HuH-7 (cell line): ENCODE measurements around the gene SCN4B.

ENCODE experiments used
- DNase-seq: peaks from one replicate; pipeline ENCODE4 v3.0.0; 2011; ENCODE audit warnings: low spot score

Gene SCN4B

DNA sequence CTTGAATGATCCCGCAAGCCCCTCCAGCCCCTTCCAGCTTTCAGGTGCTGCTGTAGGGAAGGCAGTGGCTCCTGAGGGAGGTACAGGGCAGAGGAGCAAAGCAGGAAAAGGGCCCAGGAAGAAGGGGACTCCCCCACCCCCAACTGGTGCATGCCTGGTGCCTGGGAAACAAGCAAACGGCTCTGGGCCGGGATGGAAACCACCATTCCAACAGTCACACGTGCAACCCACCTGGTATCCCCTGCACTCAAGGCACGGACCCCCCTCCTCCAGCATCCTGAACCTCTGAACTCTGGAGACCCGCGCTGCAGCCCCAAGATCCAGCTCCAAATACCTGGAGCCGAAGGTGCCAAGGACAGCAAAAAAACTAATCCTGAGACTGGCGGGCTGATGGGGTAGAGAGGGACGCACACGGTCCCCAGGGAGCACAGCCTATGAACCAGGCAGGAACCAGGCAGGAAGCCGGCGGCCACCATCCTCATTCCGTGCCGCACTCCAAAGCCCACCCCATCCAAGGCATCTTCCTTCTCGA lies 537 bp downstream of the SCN4B start:
- DNase-seq = no peak

GRCh38 chr11:118151431-118151830 lies 1.2 kb downstream of the SCN4B start:
- no peak for DNase-seq

- no peak for DNase-seq
These were observed 3.1 kb downstream of the SCN4B start for GRCh38 chr11:118149493-118149892.

- DNase-seq = no peak
These were observed 3.8 kb downstream of the SCN4B start for GRCh38 chr11:118148856-118149255.

GRCh38 chr11:118148240-118148639 lies 4.4 kb downstream of the SCN4B start:
- DNase-seq = no peak

GRCh38 chr11:118147502-118147901 lies 5.1 kb downstream of the SCN4B start:
- DNase-seq = no peak

DNA sequence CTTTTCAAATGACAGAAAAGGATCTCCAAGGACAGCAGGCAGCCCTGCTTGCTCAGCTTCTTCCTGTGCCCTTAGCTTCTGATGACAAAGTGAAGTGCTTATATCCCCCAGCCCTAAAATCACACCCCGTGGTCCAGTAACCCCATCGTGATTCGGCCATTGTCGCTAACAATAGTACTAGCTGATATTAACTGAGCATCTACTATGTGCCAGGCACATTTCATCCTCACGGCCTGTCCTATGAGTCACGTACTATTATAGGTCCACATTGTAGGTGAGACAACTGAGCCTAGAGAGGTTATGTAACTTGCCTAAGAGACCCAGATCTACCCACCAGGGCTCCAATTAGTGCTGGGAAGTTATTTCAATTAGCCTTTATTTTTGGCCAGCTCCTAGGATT lies 6.1 kb downstream of the SCN4B start:
- no peak for DNase-seq

DNA sequence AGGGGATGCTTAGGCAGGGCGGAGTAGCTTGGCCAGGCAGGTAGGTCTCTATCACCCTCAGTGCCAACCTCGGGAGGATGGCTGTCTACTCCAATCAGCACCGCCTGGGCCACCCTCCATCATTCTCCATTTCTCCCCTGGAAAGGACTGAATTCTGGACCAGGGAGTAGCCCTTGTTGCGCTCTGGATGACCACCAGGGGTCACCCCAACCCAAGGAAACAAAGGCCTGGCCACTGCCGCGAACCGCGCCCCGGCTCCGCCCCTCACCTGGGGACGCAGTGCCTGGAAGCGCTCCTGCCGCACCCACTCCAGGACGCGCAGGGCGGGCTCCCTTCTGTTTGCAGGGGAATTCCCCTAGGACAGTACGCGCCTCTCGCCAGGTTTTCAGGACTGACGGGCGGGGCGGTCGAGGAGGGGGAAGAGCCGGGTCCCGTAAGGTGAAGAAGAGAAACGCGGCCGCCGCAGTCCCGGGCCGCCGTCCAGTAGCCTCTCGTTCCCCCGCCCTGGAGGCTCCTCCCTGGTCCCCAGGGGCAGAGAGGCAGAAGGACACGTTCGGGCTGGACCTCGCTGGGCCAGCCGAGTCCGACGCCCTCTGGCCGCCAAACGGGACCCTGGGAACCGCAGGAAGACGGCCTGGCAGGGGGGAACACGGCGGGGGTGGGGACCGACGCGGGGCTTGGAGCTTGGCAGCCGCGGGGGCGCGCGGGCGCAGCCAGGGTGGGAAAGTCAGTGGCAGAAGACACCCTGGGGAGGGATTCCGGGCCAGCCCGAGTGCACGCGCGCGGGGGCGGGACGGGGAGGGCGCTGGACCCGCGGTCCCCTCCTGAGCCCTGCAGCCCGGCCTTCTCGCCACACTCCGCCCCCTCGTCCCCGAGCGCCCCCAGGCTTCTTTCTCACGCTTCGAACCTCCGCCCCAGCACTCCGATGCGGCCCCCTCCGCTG lies 7.1 kb downstream of the SCN4B start:
- peak; percentile 97 for DNase-seq

DNA sequence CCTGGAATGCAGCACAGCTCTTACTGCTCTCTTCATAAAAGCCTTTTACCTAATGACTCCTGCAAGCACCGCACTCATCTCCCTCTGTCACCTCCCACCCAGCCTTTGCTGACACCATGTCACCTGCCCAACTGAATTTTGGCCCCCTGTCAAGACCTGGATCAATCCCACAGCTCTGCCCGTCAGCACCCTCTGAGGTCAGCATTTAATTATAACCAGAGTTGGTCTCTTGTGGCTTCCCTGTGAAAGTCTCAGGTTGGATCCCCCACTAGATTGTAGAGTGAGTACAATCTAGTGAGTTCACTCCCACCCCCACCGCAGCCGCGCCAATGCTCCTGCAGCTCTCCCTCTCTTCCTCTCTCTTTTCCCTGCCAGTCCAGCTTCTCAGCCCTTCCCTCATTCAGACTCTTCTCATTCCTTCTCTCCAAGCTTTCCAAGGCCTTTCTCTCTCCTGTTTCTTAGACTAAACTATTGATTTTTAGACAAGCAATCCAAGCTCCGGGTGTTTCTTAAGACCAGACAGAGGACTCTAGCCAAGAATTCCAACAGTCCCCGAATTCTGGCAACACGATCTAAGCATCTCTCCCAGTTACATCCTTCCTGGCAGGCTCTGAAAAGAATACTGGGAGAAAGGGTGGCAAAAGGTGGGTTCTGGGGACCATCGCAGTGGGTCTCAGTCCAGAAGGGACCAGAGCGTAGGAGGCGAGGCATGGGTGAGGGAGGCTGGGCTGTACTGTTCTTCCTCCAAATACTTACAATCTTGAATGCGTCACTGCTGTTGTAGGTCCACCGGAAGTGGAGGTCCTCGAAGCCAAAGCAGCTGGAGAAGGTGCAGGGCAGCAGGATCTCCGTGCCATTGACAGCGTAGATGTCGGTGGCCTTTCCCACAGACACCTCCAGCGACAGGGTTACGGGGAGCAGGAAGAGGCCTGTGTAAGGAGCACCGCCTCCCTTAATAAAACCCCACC lies 8.0 kb downstream of the SCN4B start:
- DNase-seq = no peak

GRCh38 chr11:118143661-118144185 lies 8.9 kb downstream of the SCN4B start:
- no peak for DNase-seq

GRCh38 chr11:118142809-118143208 lies 9.8 kb downstream of the SCN4B start:
- no peak for DNase-seq

DNA sequence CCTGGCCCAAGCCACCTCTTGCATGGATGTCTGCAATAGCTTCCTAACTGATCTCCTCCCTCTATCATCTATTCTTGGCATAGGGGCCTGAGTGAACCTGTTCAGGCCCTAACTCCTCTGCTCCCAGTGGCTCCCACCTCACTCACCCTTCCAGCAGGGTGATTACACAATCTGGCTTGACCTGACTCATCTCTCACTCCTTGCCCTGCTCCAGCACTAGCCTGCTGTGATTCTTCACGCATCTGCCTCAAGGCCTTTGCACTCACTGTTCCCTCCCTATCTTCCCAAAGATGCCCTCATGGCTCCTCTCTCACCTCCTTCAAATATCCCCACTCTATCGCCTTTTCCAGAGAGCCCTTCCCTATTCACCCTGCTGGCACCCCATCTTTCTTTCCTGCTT lies 10.5 kb downstream of the SCN4B start:
- no peak for DNase-seq

DNA sequence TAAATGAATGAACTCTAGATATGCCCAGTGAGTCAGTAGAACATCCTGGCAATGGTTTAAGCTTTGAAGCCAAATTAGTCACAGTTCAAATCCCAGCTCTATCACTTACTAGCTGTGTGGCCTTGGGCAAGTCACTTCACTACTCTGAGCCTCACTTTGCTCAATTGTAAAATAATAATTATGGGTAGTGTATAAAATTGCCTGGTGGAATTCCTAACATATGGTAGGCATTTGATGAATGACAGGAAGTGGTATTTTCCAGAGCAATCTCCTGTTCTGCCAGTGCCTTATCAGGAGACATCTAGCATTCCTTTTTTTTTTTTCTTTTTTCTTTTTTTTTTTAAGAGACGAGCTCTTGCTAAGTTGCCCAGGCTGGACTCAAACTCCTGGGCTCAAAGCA lies 13.0 kb downstream of the SCN4B start:
- no peak for DNase-seq

GRCh38 chr11:118138839-118139420 lies 13.7 kb downstream of the SCN4B start:
- no peak for DNase-seq

GRCh38 chr11:118136801-118137200 lies 15.8 kb downstream of the SCN4B start:
- DNase-seq = no peak

GRCh38 chr11:118136341-118136740 lies 16.3 kb downstream of the SCN4B start:
- DNase-seq = no peak

GRCh38 chr11:118135796-118136165 lies 16.8 kb downstream of the SCN4B start:
- DNase-seq = no peak

- DNase-seq = no peak
These were observed 17.4 kb downstream of the SCN4B start for GRCh38 chr11:118135051-118135795.

DNA sequence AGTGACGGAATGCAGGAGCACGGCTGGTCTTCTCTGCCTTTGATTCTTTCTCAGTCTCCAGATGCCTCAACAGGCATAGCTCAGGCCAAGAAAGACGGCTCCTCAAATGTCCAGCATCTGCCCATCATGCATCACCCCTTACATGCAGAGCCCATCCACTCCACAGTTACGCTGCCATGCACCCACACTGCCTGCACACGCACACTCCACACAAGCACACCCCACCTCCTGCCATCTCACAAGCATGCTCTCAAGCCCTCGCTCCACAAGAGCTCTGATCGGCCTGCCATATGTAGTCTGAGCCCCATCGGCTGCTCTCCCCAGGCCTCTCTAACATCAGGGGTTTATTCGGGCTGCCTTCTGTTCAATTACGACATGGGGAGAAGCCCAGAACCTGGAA lies 18.8 kb downstream of the SCN4B start:
- no peak for DNase-seq

GRCh38 chr11:118132385-118133151 lies 20.1 kb downstream of the SCN4B start:
- no peak for DNase-seq
